DMS 273 treated with DMSO at 0.1 percent for 48 hours (cell line): ENCODE results near the gene POLD2.
"Not testable (repeated sequence)": the region's sequence is repeated elsewhere in the genome, so short reads cannot be mapped to it uniquely, and the experiment has no call there.

Source experiments
- DNase-seq: peaks from one replicate; lab custom pipeline; 2025; lab: John Stamatoyannopoulos, UW

Gene POLD2

GRCh38 chr7:44139311-44140010 lies 16.1 kb upstream of the POLD2 start:
- no peak for DNase-seq

GRCh38 chr7:44138698-44139097 lies 15.3 kb upstream of the POLD2 start:
- DNase-seq = no peak

GRCh38 chr7:44136731-44137130 lies 13.4 kb upstream of the POLD2 start:
- no peak for DNase-seq

- DNase-seq = no peak
Measured at GRCh38 chr7:44134943-44135628, 11.7 kb upstream of the POLD2 start.

GRCh38 chr7:44133295-44133694 lies 9.9 kb upstream of the POLD2 start:
- DNase-seq = no peak

- no peak for DNase-seq
Measured at GRCh38 chr7:44132039-44132438, 8.7 kb upstream of the POLD2 start.

- peak; percentile 86 for DNase-seq
Measured at GRCh38 chr7:44131173-44132029, 8.1 kb upstream of the POLD2 start.

GRCh38 chr7:44128721-44129582 lies 5.6 kb upstream of the POLD2 start:
- no peak for DNase-seq

GRCh38 chr7:44127161-44127560 lies 3.8 kb upstream of the POLD2 start:
- no peak for DNase-seq

- not testable (repeated sequence) for DNase-seq
Measured at GRCh38 chr7:44126574-44126973, 3.2 kb upstream of the POLD2 start.

- DNase-seq = no peak
Measured at GRCh38 chr7:44124822-44125202, 1.5 kb upstream of the POLD2 start.

- no peak for DNase-seq
Measured at GRCh38 chr7:44122529-44122928, 819 bp downstream of the POLD2 start.

- DNase-seq = no peak
Measured at GRCh38 chr7:44121761-44122420, 1.5 kb downstream of the POLD2 start.

GRCh38 chr7:44120395-44120794 lies 3.0 kb downstream of the POLD2 start:
- no peak for DNase-seq

GRCh38 chr7:44119829-44120380 lies 3.4 kb downstream of the POLD2 start:
- DNase-seq = no peak

- DNase-seq = no peak
Measured at GRCh38 chr7:44117801-44118429, 5.4 kb downstream of the POLD2 start.

GRCh38 chr7:44116789-44117666 lies 6.3 kb downstream of the POLD2 start:
- no peak for DNase-seq

- DNase-seq = no peak
Measured at GRCh38 chr7:44116087-44116788, 7.1 kb downstream of the POLD2 start.
